HuH-7.5 (cell line): Measurements from ENCODE around the gene SV2C.
"Not testable (repeated sequence)": the region's sequence is repeated elsewhere in the genome, so short reads cannot be mapped to it uniquely, and the experiment has no call there.

Experiments used
- DNase-seq: peaks from one replicate; pipeline ENCODE4 v3.0.0; 2011; ENCODE audit warnings: low spot score

Gene SV2C

GRCh38 chr5:76341651-76342334, 258.6 kb downstream of the SV2C start:
- DNase-seq: no peak

GRCh38 chr5:76342474-76342873, 259.3 kb downstream of the SV2C start:
- no peak for DNase-seq

- no peak for DNase-seq
Observed at GRCh38 chr5:76345582-76345981, 262.4 kb downstream of the SV2C start.

GRCh38 chr5:76351176-76351575, 268.0 kb downstream of the SV2C start:
- no peak for DNase-seq

- DNase-seq: no peak
Observed at GRCh38 chr5:76351577-76351976, 268.4 kb downstream of the SV2C start.

GRCh38 chr5:76356887-76357286, 273.7 kb downstream of the SV2C start:
- DNase-seq: no peak

GRCh38 chr5:76363352-76364225, 280.4 kb downstream of the SV2C start:
- DNase-seq: no peak

GRCh38 chr5:76364226-76364589, 281.0 kb downstream of the SV2C start:
- no peak for DNase-seq

- DNase-seq: no peak
Observed at GRCh38 chr5:76365561-76365960, 282.4 kb downstream of the SV2C start.

- no peak for DNase-seq
Observed at GRCh38 chr5:76366596-76366995, 283.4 kb downstream of the SV2C start.

GRCh38 chr5:76367623-76368371, 284.6 kb downstream of the SV2C start:
- no peak for DNase-seq

GRCh38 chr5:76368941-76369340, 285.8 kb downstream of the SV2C start:
- no peak for DNase-seq

GRCh38 chr5:76369668-76370067, 286.5 kb downstream of the SV2C start:
- not testable (repeated sequence) for DNase-seq

- no peak for DNase-seq
Observed at GRCh38 chr5:76371960-76372322, 288.8 kb downstream of the SV2C start.

GRCh38 chr5:76372323-76373054, 289.3 kb downstream of the SV2C start:
- no peak for DNase-seq

GRCh38 chr5:76376148-76376865, 293.1 kb downstream of the SV2C start:
- no peak for DNase-seq

- no peak for DNase-seq
Observed at GRCh38 chr5:76376866-76377230, 293.7 kb downstream of the SV2C start.

- DNase-seq: no peak
Observed at GRCh38 chr5:76378355-76378754, 295.2 kb downstream of the SV2C start.

GRCh38 chr5:76379316-76379715, 296.1 kb downstream of the SV2C start:
- DNase-seq: no peak

GRCh38 chr5:76379855-76380254, 296.7 kb downstream of the SV2C start:
- no peak for DNase-seq

- DNase-seq: no peak
Observed at GRCh38 chr5:76380346-76381066, 297.3 kb downstream of the SV2C start.
